Measurements from ENCODE around the gene PFKFB3.

Gene PFKFB3

DNA sequence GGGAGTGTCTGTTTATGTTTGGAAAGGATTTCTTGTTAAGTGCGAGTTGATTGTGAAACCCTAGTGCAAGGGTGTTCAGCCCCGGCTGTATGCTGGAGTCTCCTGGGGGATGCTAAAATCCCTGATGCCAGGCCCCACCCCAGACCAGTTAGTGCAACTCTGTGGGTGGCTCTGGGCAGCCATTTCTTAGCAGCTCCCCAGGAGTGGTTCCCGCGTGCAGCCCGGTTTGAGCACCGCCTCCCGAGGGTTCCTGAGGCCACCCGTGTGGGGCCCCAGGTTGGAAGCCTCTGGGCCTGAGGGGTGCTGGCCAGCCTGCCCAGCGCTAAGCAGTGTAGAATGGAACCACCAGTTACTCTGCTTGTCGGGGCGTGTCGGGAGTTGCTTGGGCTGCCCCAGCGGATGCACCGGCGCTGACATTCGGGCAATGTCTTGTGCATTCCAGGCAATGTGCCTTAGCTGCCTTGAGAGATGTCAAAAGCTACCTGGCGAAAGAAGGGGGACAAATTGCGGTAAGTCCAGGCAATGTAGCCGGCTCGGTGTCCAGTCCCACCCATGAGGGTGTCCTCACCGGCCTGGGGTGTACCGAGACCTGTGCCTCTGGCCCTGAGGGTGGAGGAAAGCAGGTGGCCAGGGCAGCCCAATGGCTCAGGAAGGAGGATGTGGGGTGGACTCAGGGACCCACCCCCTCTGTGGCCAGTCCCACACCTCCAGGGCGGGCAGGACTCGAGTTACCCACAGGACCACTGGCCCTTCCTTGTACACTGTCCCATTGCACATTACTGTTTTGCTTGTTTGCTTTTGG, 13.2 kb downstream of the PFKFB3 start:
- TF ChIP-seq, protein P1, sequence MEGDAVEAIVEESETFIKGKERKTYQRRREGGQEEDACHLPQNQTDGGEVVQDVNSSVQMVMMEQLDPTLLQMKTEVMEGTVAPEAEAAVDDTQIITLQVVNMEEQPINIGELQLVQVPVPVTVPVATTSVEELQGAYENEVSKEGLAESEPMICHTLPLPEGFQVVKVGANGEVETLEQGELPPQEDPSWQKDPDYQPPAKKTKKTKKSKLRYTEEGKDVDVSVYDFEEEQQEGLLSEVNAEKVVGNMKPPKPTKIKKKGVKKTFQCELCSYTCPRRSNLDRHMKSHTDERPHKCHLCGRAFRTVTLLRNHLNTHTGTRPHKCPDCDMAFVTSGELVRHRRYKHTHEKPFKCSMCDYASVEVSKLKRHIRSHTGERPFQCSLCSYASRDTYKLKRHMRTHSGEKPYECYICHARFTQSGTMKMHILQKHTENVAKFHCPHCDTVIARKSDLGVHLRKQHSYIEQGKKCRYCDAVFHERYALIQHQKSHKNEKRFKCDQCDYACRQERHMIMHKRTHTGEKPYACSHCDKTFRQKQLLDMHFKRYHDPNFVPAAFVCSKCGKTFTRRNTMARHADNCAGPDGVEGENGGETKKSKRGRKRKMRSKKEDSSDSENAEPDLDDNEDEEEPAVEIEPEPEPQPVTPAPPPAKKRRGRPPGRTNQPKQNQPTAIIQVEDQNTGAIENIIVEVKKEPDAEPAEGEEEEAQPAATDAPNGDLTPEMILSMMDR (IDR thresholded peaks at IDR 0.05; ENCODE audit: borderline replicate concordance, insufficient read depth, low read depth, low read length): no peak
- no peak overlapping the region for H3K4me3 ChIP-seq (ENCODE audit: low read depth, low read length)

GRCh38 chr10:6216916-6217315, 14.2 kb downstream of the PFKFB3 start:
- H3K4me3 ChIP-seq (ENCODE audit: low read depth, low read length): no peak overlapping the region
- TF ChIP-seq, protein P1 (IDR thresholded peaks at IDR 0.05; ENCODE audit: borderline replicate concordance, insufficient read depth, low read depth, low read length): no peak

DNA sequence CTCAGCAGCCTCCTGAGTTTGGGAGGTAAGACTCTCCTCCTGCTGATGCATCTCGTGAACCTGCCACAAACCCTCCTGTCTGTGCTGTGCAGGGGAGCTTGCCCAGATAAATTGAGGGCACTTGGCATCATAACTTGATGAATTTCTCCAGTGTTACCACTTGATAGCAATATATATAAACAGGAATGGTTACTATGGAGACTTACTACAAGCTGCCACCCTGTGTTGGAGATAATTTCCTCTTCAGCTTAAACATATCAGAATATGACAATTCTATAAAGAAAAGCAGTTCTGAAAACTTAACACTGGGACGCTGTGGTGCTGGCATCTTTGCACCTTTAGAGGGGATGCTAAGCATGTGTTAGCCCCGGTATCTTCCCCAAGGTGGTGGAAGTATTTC, 14.9 kb downstream of the PFKFB3 start:
- TF ChIP-seq, protein P1 (IDR thresholded peaks at IDR 0.05; ENCODE audit: borderline replicate concordance, insufficient read depth, low read depth, low read length): no peak
- no peak overlapping the region for H3K4me3 ChIP-seq (ENCODE audit: low read depth, low read length)

GRCh38 chr10:6218692-6219493, 16.2 kb downstream of the PFKFB3 start:
- H3K4me3 ChIP-seq (ENCODE audit: low read depth, low read length): no peak overlapping the region
- TF ChIP-seq, protein P1 (IDR thresholded peaks at IDR 0.05; ENCODE audit: borderline replicate concordance, insufficient read depth, low read depth, low read length): no peak

DNA sequence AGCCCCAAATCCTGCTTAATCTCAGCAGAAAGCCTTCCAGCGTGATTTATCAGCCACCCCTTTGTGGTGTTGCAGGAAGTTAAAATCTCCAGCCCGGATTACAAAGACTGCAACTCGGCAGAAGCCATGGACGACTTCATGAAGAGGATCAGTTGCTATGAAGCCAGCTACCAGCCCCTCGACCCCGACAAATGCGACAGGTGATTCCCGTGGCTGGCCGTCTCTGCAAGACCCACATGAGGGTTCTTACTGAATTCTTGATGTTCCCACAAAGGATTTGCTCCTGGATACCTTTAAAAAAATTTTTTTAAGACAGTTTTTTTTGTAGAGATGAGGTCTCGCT, 16.7 kb downstream of the PFKFB3 start:
- TF ChIP-seq, protein P1 (IDR thresholded peaks at IDR 0.05; ENCODE audit: borderline replicate concordance, insufficient read depth, low read depth, low read length): no peak
- H3K4me3 ChIP-seq (ENCODE audit: low read depth, low read length): no peak overlapping the region

GRCh38 chr10:6220418-6221191, 17.9 kb downstream of the PFKFB3 start:
- H3K4me3 ChIP-seq (ENCODE audit: low read depth, low read length): no peak overlapping the region
- TF ChIP-seq, protein P1 (IDR thresholded peaks at IDR 0.05; ENCODE audit: borderline replicate concordance, insufficient read depth, low read depth, low read length): no peak
